RPMI7951 (cell line): ENCODE measurements around the gene DNAH14. TPM values are rescaled to one million over a fixed set of nuclear protein-coding genes. Genes with fewer than 3 reads are reported as not detected.
"Not testable (repeated sequence)": the region's sequence is repeated elsewhere in the genome, so short reads cannot be mapped to it uniquely, and the experiment has no call there.

Source experiments
- DNase-seq: peaks from one replicate; pipeline ENCODE4 v3.0.0-alpha.2; 2012; ENCODE audit warnings: low read depth
- total RNA-seq: library from RNA; depleted of rRNA; stranded (reverse); fragments of >200 nt; shearing (Covaris generic); gene quantifications from 2 replicates; pipeline ENCODE4 v1.2.3, GENCODE V29; 2014

The DNAH14 gene
- total RNA-seq, 1 experiment from 2014 or later, result 19.7 TPM

- DNase-seq, result no peak
Observed at GRCh38 chr1:224996266-224996665, 66.8 kb downstream of the DNAH14 start.

- no peak for DNase-seq
Observed at GRCh38 chr1:224998185-224998584, 68.7 kb downstream of the DNAH14 start.

GRCh38 chr1:225004396-225004795, 74.9 kb downstream of the DNAH14 start:
- DNase-seq, result no peak

GRCh38 chr1:225006352-225006751, 76.9 kb downstream of the DNAH14 start:
- DNase-seq, result not testable (repeated sequence)

- DNase-seq, result not testable (repeated sequence)
Observed at GRCh38 chr1:225008050-225008449, 78.6 kb downstream of the DNAH14 start.

- no peak for DNase-seq
Observed at GRCh38 chr1:225021037-225021436, 91.6 kb downstream of the DNAH14 start.

GRCh38 chr1:225026701-225027100, 97.2 kb downstream of the DNAH14 start:
- no peak for DNase-seq

GRCh38 chr1:225036441-225036840, 107.0 kb downstream of the DNAH14 start:
- not testable (repeated sequence) for DNase-seq

GRCh38 chr1:225042263-225042662, 112.8 kb downstream of the DNAH14 start:
- DNase-seq, result no peak

GRCh38 chr1:225044258-225044657, 114.8 kb downstream of the DNAH14 start:
- no peak for DNase-seq

GRCh38 chr1:225049594-225049993, 120.1 kb downstream of the DNAH14 start:
- DNase-seq, result no peak

- no peak for DNase-seq
Observed at GRCh38 chr1:225063722-225064121, 134.2 kb downstream of the DNAH14 start.

GRCh38 chr1:225070972-225071371, 141.5 kb downstream of the DNAH14 start:
- DNase-seq, result no peak

- DNase-seq, result no peak
Observed at GRCh38 chr1:225097175-225097574, 167.7 kb downstream of the DNAH14 start.

GRCh38 chr1:225111000-225111399, 181.5 kb downstream of the DNAH14 start:
- DNase-seq, result no peak

GRCh38 chr1:225113265-225113664, 183.8 kb downstream of the DNAH14 start:
- DNase-seq, result no peak

- DNase-seq, result no peak
Observed at GRCh38 chr1:225114354-225114990, 185.0 kb downstream of the DNAH14 start.

GRCh38 chr1:225119307-225119706, 189.8 kb downstream of the DNAH14 start:
- no peak for DNase-seq

- DNase-seq, result no peak
Observed at GRCh38 chr1:225121095-225121494, 191.6 kb downstream of the DNAH14 start.

- no peak for DNase-seq
Observed at GRCh38 chr1:225131869-225132268, 202.4 kb downstream of the DNAH14 start.

GRCh38 chr1:225137976-225138375, 208.5 kb downstream of the DNAH14 start:
- no peak for DNase-seq

- DNase-seq, result no peak
Observed at GRCh38 chr1:225143001-225143400, 213.5 kb downstream of the DNAH14 start.

- DNase-seq, result no peak
Observed at GRCh38 chr1:225146478-225146877, 217.0 kb downstream of the DNAH14 start.

- not testable (repeated sequence) for DNase-seq
Observed at GRCh38 chr1:225147791-225148190, 218.3 kb downstream of the DNAH14 start.
